Breast epithelium (tissue), 3 donors: ENCODE results near the gene PLCE1.

Experiments used
- POLR2A ChIP-seq: fragments of 450-650 bp; IDR thresholded peaks from one replicate; pipeline ENCODE4 v1.6.1; 2016; ENCODE audit warnings: antibody characterized with exemption, mild to moderate bottlenecking, moderate library complexity
- TF ChIP-seq, protein P1 (sequence below), 3 donors: fragments of 450-650 bp; IDR thresholded peaks; one replicate each; pipeline ENCODE4 v1.5.1; 2016 to 2017; ENCODE audit warnings: antibody characterized with exemption in 3 of 3, mild to moderate bottlenecking in 3 of 3, moderate library complexity in 3 of 3

DNA sequence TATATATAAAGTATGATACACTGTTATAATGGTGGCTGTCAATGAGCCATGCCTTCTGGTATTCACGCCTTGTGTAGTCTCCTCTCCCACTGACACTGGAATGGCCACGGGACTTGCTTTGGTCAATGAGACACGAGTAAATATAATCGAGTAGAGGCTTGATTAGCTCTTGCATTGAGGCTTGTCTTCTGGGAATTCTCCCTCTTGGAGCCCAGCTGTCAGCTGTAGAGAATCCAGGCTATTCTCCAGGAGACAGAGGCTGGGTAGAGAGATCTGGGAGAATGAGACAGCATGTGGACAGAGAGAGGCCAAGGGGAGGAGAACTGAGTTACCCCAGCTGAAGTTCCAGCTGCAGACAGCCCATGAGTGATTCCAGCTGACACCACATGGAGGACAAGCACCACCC is 25.2 kb upstream of the PLCE1 start:
- TF ChIP-seq, protein P1, sequence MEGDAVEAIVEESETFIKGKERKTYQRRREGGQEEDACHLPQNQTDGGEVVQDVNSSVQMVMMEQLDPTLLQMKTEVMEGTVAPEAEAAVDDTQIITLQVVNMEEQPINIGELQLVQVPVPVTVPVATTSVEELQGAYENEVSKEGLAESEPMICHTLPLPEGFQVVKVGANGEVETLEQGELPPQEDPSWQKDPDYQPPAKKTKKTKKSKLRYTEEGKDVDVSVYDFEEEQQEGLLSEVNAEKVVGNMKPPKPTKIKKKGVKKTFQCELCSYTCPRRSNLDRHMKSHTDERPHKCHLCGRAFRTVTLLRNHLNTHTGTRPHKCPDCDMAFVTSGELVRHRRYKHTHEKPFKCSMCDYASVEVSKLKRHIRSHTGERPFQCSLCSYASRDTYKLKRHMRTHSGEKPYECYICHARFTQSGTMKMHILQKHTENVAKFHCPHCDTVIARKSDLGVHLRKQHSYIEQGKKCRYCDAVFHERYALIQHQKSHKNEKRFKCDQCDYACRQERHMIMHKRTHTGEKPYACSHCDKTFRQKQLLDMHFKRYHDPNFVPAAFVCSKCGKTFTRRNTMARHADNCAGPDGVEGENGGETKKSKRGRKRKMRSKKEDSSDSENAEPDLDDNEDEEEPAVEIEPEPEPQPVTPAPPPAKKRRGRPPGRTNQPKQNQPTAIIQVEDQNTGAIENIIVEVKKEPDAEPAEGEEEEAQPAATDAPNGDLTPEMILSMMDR (IDR thresholded peaks at IDR 0.05): no peak
- TF ChIP-seq POLR2A: no peak
